IPS-18a (cell line): ENCODE results near the gene WDPCP.
"Not testable (repeated sequence)": the region's sequence is repeated elsewhere in the genome, so short reads cannot be mapped to it uniquely, and the experiment has no call there.

Source experiments
- H3K27ac ChIP-seq: one replicate; pipeline ENCODE4 v1.5.1; 2013; ENCODE audit warnings: low read length
- H3K27me3 ChIP-seq: one replicate; pipeline ENCODE4 v1.6.1; 2013; ENCODE audit warnings: mild to moderate bottlenecking, low read length; ENCODE audit not compliant: control insufficient read depth, insufficient read depth
- H3K36me3 ChIP-seq: one replicate; pipeline ENCODE4 v1.6.1; 2013; ENCODE audit warnings: low read depth, low read length; ENCODE audit not compliant: control insufficient read depth
- H3K4me1 ChIP-seq: one replicate; pipeline ENCODE4 v1.6.1; 2013; ENCODE audit warnings: low read depth, low read length; ENCODE audit not compliant: control insufficient read depth
- H3K4me3 ChIP-seq: one replicate; pipeline ENCODE4 v1.5.1; 2013; ENCODE audit warnings: low read length
- H3K9ac ChIP-seq: one replicate; pipeline ENCODE4 v1.6.1; 2013; ENCODE audit warnings: mild to moderate bottlenecking, low read length, moderate library complexity
- H3K9me3 ChIP-seq: one replicate; pipeline ENCODE4 v1.6.1; 2013; ENCODE audit warnings: low read depth, low read length; ENCODE audit not compliant: control insufficient read depth

The WDPCP gene

GRCh38 chr2:63081404-63081803 is 506.9 kb downstream of the WDPCP start:
- H3K27me3 ChIP-seq: no peaks in the 10 kb centered on the region
- H3K27ac ChIP-seq: no peak overlapping the region
- peaks cover 5% of the 10 kb centered on the region for H3K4me1 ChIP-seq
- H3K4me3 ChIP-seq: no peak overlapping the region
- H3K9ac ChIP-seq: no peak overlapping the region
- H3K36me3 ChIP-seq: no peaks in the 10 kb centered on the region
- H3K9me3 ChIP-seq: no peaks in the 10 kb centered on the region

GRCh38 chr2:63078852-63079606 is 509.2 kb downstream of the WDPCP start:
- no peak overlapping the region for H3K27ac ChIP-seq
- no peak overlapping the region for H3K9ac ChIP-seq
- no peaks in the 10 kb centered on the region for H3K27me3 ChIP-seq
- peaks cover 5% of the 10 kb centered on the region for H3K4me1 ChIP-seq
- no peak overlapping the region for H3K4me3 ChIP-seq
- no peaks in the 10 kb centered on the region for H3K9me3 ChIP-seq
- no peaks in the 10 kb centered on the region for H3K36me3 ChIP-seq

GRCh38 chr2:63074399-63074798 is 513.9 kb downstream of the WDPCP start:
- not testable (repeated sequence) for H3K27me3 ChIP-seq, H3K27ac ChIP-seq, H3K9me3 ChIP-seq, H3K4me3 ChIP-seq, H3K4me1 ChIP-seq, H3K9ac ChIP-seq, H3K36me3 ChIP-seq

GRCh38 chr2:63073994-63074393 is 514.3 kb downstream of the WDPCP start:
- Histone ChIP-seq H3K27ac (no peak overlapping the region), H3K27me3 (no peaks in the 10 kb centered on the region), H3K9me3 (no peaks in the 10 kb centered on the region), H3K36me3 (no peaks in the 10 kb centered on the region), H3K9ac (no peak overlapping the region), H3K4me1 (no peaks in the 10 kb centered on the region), H3K4me3 (no peak overlapping the region)

- Histone ChIP-seq H3K9ac (no peak overlapping the region), H3K27ac (no peak overlapping the region), H3K4me3 (no peak overlapping the region), H3K27me3 (no peaks in the 10 kb centered on the region), H3K9me3 (no peaks in the 10 kb centered on the region), H3K4me1 (no peaks in the 10 kb centered on the region), H3K36me3 (no peaks in the 10 kb centered on the region)
Observed at GRCh38 chr2:63071664-63072063, 516.6 kb downstream of the WDPCP start.
